GM23338 (cell line): ENCODE data around the gene TSEN2. TPM values are rescaled to one million over a fixed set of nuclear protein-coding genes. Genes with fewer than 3 reads are reported as not detected.

Experiments used
- ATAC-seq: fragments of 200-7000 bp; cut with Tn5 transposase; 3 replicates; pipeline ENCODE4 v1.9.1; 2020
- DNase-seq: peaks from one replicate; pipeline ENCODE4 v3.0.0-alpha.2; 2015; ENCODE audit warnings: low spot score
- H2AFZ ChIP-seq: fragments of 200-600 bp; sonication (generic); 2 replicates; pipeline ENCODE4 v1.8.0; 2016; ENCODE audit warnings: antibody characterized with exemption, mild to moderate bottlenecking, moderate library complexity
- H3F3A ChIP-seq: fragments of 200-600 bp; sonication (generic); replicated peaks from 2 replicates; pipeline ENCODE4 v1.8.0; 2017; ENCODE audit warnings: antibody characterized with exemption, mixed run types, low read depth
- H3K27ac ChIP-seq: fragments of 200-600 bp; sonication (generic); 2 replicates; pipeline ENCODE4 v1.6.1; 2016; ENCODE audit warnings: low read depth
- H3K27me3 ChIP-seq: fragments of 200-600 bp; sonication (generic); 2 replicates; pipeline ENCODE4 v1.8.0; 2016; ENCODE audit warnings: mild to moderate bottlenecking, mixed run types, moderate library complexity; ENCODE audit not compliant: insufficient read depth
- H3K36me3 ChIP-seq: fragments of 200-600 bp; sonication (generic); 2 replicates; pipeline ENCODE4 v1.8.0; 2016; ENCODE audit warnings: mild to moderate bottlenecking; ENCODE audit not compliant: insufficient read depth
- H3K4me1 ChIP-seq: fragments of 200-600 bp; sonication (generic); 2 replicates; pipeline ENCODE4 v1.8.0; 2016; ENCODE audit warnings: mild to moderate bottlenecking, moderate library complexity; ENCODE audit not compliant: insufficient read depth
- H3K4me2 ChIP-seq: fragments of 200-600 bp; sonication (generic); 2 replicates; pipeline ENCODE4 v1.7.1; 2017; ENCODE audit warnings: mixed run types
- H3K4me3 ChIP-seq: fragments of 200-600 bp; sonication (generic); 2 replicates; pipeline ENCODE4 v1.6.1; 2016; ENCODE audit warnings: mixed run types
- H3K79me2 ChIP-seq: fragments of 200-600 bp; sonication (generic); replicated peaks from 2 replicates; pipeline ENCODE4 v1.8.0; 2017; ENCODE audit warnings: mild to moderate bottlenecking; ENCODE audit not compliant: insufficient read depth
- H3K9me2 ChIP-seq: fragments of 200-600 bp; sonication (generic); 2 replicates; pipeline ENCODE4 v1.8.0; 2017; ENCODE audit not compliant: insufficient read depth
- H4K20me1 ChIP-seq: fragments of 200-600 bp; sonication (generic); replicated peaks from 2 replicates; pipeline ENCODE4 v1.8.0; 2017; ENCODE audit warnings: mild to moderate bottlenecking; ENCODE audit not compliant: insufficient read depth
- H3K27ac Mint-ChIP-seq: 2 replicates; pipeline ENCODE4 v1.8.0; 2020; ENCODE audit warnings: inconsistent platforms, mild to moderate bottlenecking, moderate library complexity, mixed read lengths
- H3K27me3 Mint-ChIP-seq: 3 replicates; pipeline ENCODE4 v1.8.0; 2022; ENCODE audit warnings: low read depth, mild to moderate bottlenecking, moderate library complexity, mixed read lengths, inconsistent platforms; ENCODE audit not compliant: insufficient read depth, poor library complexity
- H3K36me3 Mint-ChIP-seq: 3 replicates; pipeline ENCODE4 v1.8.0; 2021; ENCODE audit warnings: low read depth, mild to moderate bottlenecking, inconsistent platforms, moderate library complexity, mixed read lengths
- H3K4me1 Mint-ChIP-seq: 3 replicates; pipeline ENCODE4 v1.8.0; 2020; ENCODE audit warnings: mild to moderate bottlenecking, inconsistent platforms, mixed read lengths
- H3K4me3 Mint-ChIP-seq: 3 replicates; pipeline ENCODE4 v1.8.0; 2021; ENCODE audit warnings: moderate library complexity, mild to moderate bottlenecking, inconsistent platforms, mixed read lengths
- H3K9me3 Mint-ChIP-seq: 3 replicates; pipeline ENCODE4 v1.8.0; 2020; ENCODE audit warnings: moderate library complexity, mild to moderate bottlenecking, inconsistent platforms, mixed read lengths
- CREB1 ChIP-seq: fragments of 250-450 bp; sonication (Bioruptor Pico); IDR thresholded peaks from 2 replicates; pipeline ENCODE4 v1.5.0; 2020; ENCODE audit warnings: low read depth, mild to moderate bottlenecking, moderate library complexity
- CTCF ChIP-seq, 2 experiments: fragments of 200-600 bp in 1 of 2; sonication (generic) in 1 of 2; conservative IDR thresholded peaks; 2 replicates each; pipeline versions ENCODE4 v1.5.1 to v1.6.1; 2016 to 2017; ENCODE audit warnings: antibody characterized with exemption in 2 of 2, low read depth in 2 of 2, mild to moderate bottlenecking in 2 of 2, moderate library complexity in 1 of 2
- ETS1 ChIP-seq: IDR thresholded peaks from 2 replicates; pipeline ENCODE4 v1.6.1; 2016; ENCODE audit warnings: antibody characterized with exemption
- EZH2 ChIP-seq: fragments of 200-600 bp; sonication (generic); IDR thresholded peaks from one replicate; pipeline ENCODE4 v1.8.0; 2017; ENCODE audit warnings: antibody characterized with exemption, mild to moderate bottlenecking, low read depth; ENCODE audit not compliant: unreplicated experiment
- EZH2phosphoT487 ChIP-seq: fragments of 200-600 bp; sonication (generic); IDR thresholded peaks from one replicate; pipeline ENCODE4 v1.8.1; 2018; ENCODE audit warnings: antibody characterized with exemption; ENCODE audit not compliant: unreplicated experiment
- JUNB ChIP-seq: IDR thresholded peaks from one replicate; pipeline ENCODE4 v1.6.1; 2016; ENCODE audit warnings: antibody characterized with exemption; ENCODE audit not compliant: unreplicated experiment
- NANOG ChIP-seq: IDR thresholded peaks from 2 replicates; pipeline ENCODE4 v1.6.1; 2016; ENCODE audit warnings: antibody characterized with exemption, borderline replicate concordance
- POLR2AphosphoS5 ChIP-seq: IDR thresholded peaks from 2 replicates; pipeline ENCODE4 v1.6.1; 2016; ENCODE audit warnings: antibody characterized with exemption, low read depth
- REST ChIP-seq: IDR thresholded peaks from one replicate; pipeline ENCODE4 v1.6.1; 2018; ENCODE audit warnings: antibody characterized with exemption; ENCODE audit not compliant: unreplicated experiment
- STAT1 ChIP-seq: IDR thresholded peaks from one replicate; pipeline ENCODE4 v1.6.1; 2016; ENCODE audit warnings: antibody characterized with exemption; ENCODE audit not compliant: unreplicated experiment
- ZNF114 ChIP-seq: fragments of 250-450 bp; sonication (Bioruptor Pico); IDR thresholded peaks from 2 replicates; pipeline ENCODE4 v1.5.0; 2020; ENCODE audit warnings: mild to moderate bottlenecking, moderate library complexity
- ZNF331 ChIP-seq: fragments of 250-450 bp; sonication (Bioruptor Pico); IDR thresholded peaks from 2 replicates; pipeline ENCODE4 v1.5.0; 2020; ENCODE audit warnings: low read depth, mild to moderate bottlenecking, moderate library complexity
- ZNF462 ChIP-seq: fragments of 250-450 bp; sonication (Bioruptor Pico); IDR thresholded peaks from 2 replicates; pipeline ENCODE4 v1.5.0; 2020; ENCODE audit warnings: mild to moderate bottlenecking, moderate library complexity
- polyA plus RNA-seq: library from polyadenylated mRNA; unstranded; fragments of >200 nt; fragmentation: Nextera tagmentation; extraction: Ambion mirVana; gene quantifications from 2 replicates; pipeline ENCODE4 v1.2.1, GENCODE V29; 2016
- total RNA-seq: library from RNA; depleted of rRNA; stranded (reverse); fragments of >200 nt; shearing (Covaris generic); gene quantifications from 2 replicates; pipeline ENCODE4 v1.2.3, GENCODE V29; 2014

The TSEN2 gene
- total and polyA plus RNA-seq, 2 experiments from 2014 or later = 27.7 to 30.0 TPM

- Histone ChIP-seq H3K9me2 (no peaks in the 10 kb centered on the region), H2AFZ (no peak overlapping the region), H3K4me2 (no peak overlapping the region), H3K27me3 (no peaks in the 10 kb centered on the region), H3K4me3 (no peak overlapping the region), H3K27ac (no peak overlapping the region), H3K4me1 (peaks cover 9% of the 10 kb centered on the region; the same call in 1 of the 2 replicates), H4K20me1 (no peaks in the 10 kb centered on the region), H3K36me3 (peaks cover 6% of the 10 kb centered on the region; the same call in 1 of the 2 replicates), H3F3A (no peaks in the 10 kb centered on the region), H3K79me2 (no peaks in the 10 kb centered on the region)
- Mint-ChIP-seq H3K36me3 (peaks cover 26% of the 10 kb centered on the region; the same call in 2 of the 3 replicates), H3K4me1 (peaks cover 9% of the 10 kb centered on the region), H3K4me3 (no peak overlapping the region), H3K9me3 (no peaks in the 10 kb centered on the region), H3K27ac (no peak overlapping the region), H3K27me3 (no peaks in the 10 kb centered on the region)
- no peak for ATAC-seq
- TF ChIP-seq ZNF331 (CRISPR knock-in tag) (no peak), JUNB (no peak), CTCF (conservative IDR thresholded peaks at IDR 0.05; ENCODE audit: low read depth in 2 of 2) (no peak; a peak in 2 of 4 replicates), POLR2AphosphoS5 (no peak), CREB1 (CRISPR knock-in tag) (no peak), ZNF114 (no peak), NANOG (no peak), ZNF462 (CRISPR knock-in tag) (no peak), ETS1 (no peak), EZH2phosphoT487 (no peak), EZH2 (no peak), STAT1 (no peak), REST (no peak)
- DNase-seq = no peak
Observed at GRCh38 chr3:12536423-12536822, 52.1 kb downstream of the TSEN2 start.
